Stimulated activated CD4-positive, alpha-beta T cell treated with anti-CD3 and anti-CD28 coated beads, Interleukin-2, amount 100 ng/mL, for 24 hours (primary cell): ENCODE results near the gene SLC9A1.
"Not testable (repeated sequence)": the region's sequence is repeated elsewhere in the genome, so short reads cannot be mapped to it uniquely, and the experiment has no call there.

Experiments used
- DNase-seq, 2 donors: peaks; one replicate each; pipeline ENCODE4 v3.0.0-alpha.2; 2020

Gene SLC9A1

GRCh38 chr1:27130798-27131197 lies 24.1 kb downstream of the SLC9A1 start:
- DNase-seq, result no peak

- no peak for DNase-seq
Measured at GRCh38 chr1:27129225-27129624, 25.7 kb downstream of the SLC9A1 start.

GRCh38 chr1:27127419-27127818 lies 27.5 kb downstream of the SLC9A1 start:
- DNase-seq, result no peak

GRCh38 chr1:27126391-27126790 lies 28.5 kb downstream of the SLC9A1 start:
- no peak for DNase-seq

- not testable (repeated sequence) for DNase-seq
Measured at GRCh38 chr1:27125125-27125524, 29.8 kb downstream of the SLC9A1 start.

GRCh38 chr1:27124405-27124804 lies 30.5 kb downstream of the SLC9A1 start:
- no peak for DNase-seq

- DNase-seq, result no peak
Measured at GRCh38 chr1:27122652-27123051, 32.3 kb downstream of the SLC9A1 start.

GRCh38 chr1:27120854-27121253 lies 34.1 kb downstream of the SLC9A1 start:
- DNase-seq, result no peak

GRCh38 chr1:27118440-27118689 lies 36.6 kb downstream of the SLC9A1 start:
- no peak for DNase-seq

- DNase-seq, result no peak
Measured at GRCh38 chr1:27117733-27118439, 37.0 kb downstream of the SLC9A1 start.

- DNase-seq, result no peak
Measured at GRCh38 chr1:27116697-27117096, 38.2 kb downstream of the SLC9A1 start.

- no peak for DNase-seq
Measured at GRCh38 chr1:27116232-27116631, 38.7 kb downstream of the SLC9A1 start.

- DNase-seq, result no peak
Measured at GRCh38 chr1:27114546-27114945, 40.4 kb downstream of the SLC9A1 start.

- no peak for DNase-seq
Measured at GRCh38 chr1:27113861-27114260, 41.1 kb downstream of the SLC9A1 start.

- peak; percentile 65 to 73 for DNase-seq
Measured at GRCh38 chr1:27111626-27112573, 43.0 kb downstream of the SLC9A1 start.

GRCh38 chr1:27109103-27109822 lies 45.7 kb downstream of the SLC9A1 start:
- peak; percentile 31 to 44 for DNase-seq

GRCh38 chr1:27108588-27108987 lies 46.3 kb downstream of the SLC9A1 start:
- no peak for DNase-seq

GRCh38 chr1:27106561-27107323 lies 48.2 kb downstream of the SLC9A1 start:
- no peak for DNase-seq

GRCh38 chr1:27105018-27105417 lies 49.9 kb downstream of the SLC9A1 start:
- no peak for DNase-seq

- DNase-seq, result no peak
Measured at GRCh38 chr1:27103498-27103897, 51.4 kb downstream of the SLC9A1 start.

GRCh38 chr1:27102707-27103468 lies 52.0 kb downstream of the SLC9A1 start:
- peak; percentile 85 to 86 for DNase-seq

GRCh38 chr1:27102134-27102706 lies 52.7 kb downstream of the SLC9A1 start:
- no peak for DNase-seq
